H1 (cell line): Measurements from ENCODE around the gene RAB3IL1. TPM values are rescaled to one million over a fixed set of nuclear protein-coding genes. Genes with fewer than 3 reads are reported as not detected.

Experiments used
- CEBPB ChIP-seq: IDR thresholded peaks from 2 replicates; pipeline ENCODE4 v1.6.1; 2012; ENCODE audit warnings: low read depth, low read length
- CHD1 ChIP-seq: IDR thresholded peaks from 2 replicates; pipeline ENCODE4 v1.6.1; 2012; ENCODE audit warnings: low read depth, low read length, improper control_type of control experiment
- GABPA ChIP-seq: IDR thresholded peaks from 2 replicates; pipeline ENCODE4 v1.6.1; 2011; ENCODE audit warnings: mild to moderate bottlenecking, low read length, moderate library complexity, borderline replicate concordance; ENCODE audit not compliant: insufficient read depth
- KDM5A ChIP-seq: fragments of 200-600 bp; IDR thresholded peaks from 2 replicates; pipeline ENCODE4 v1.7.1; 2012; ENCODE audit warnings: mild to moderate bottlenecking, low read length, inconsistent platforms, mixed read lengths
- POLR2A ChIP-seq, 2 experiments: IDR thresholded peaks; 1 replicate in 1 of 2; 2 replicates in 1 of 2; pipeline ENCODE4 v1.6.1; 2011; ENCODE audit warnings: low read depth in 2 of 2, low read length in 2 of 2, mild to moderate bottlenecking in 2 of 2; ENCODE audit errors: control extremely low read depth in 1 of 2
- RFX5 ChIP-seq: IDR thresholded peaks from 2 replicates; pipeline ENCODE4 v1.6.1; 2011; ENCODE audit warnings: low read depth, low read length, improper control_type of control experiment, borderline replicate concordance
- RXRA ChIP-seq: IDR thresholded peaks from 2 replicates; pipeline ENCODE4 v1.6.1; 2011; ENCODE audit warnings: low read depth, mild to moderate bottlenecking, low read length, moderate library complexity; ENCODE audit not compliant: insufficient read depth
- polyA plus RNA-seq, 7 experiments: library from polyadenylated mRNA; depleted of rRNA in 3 of 7; stranded (reverse) in 5 of 7; unstranded in 2 of 7; fragments of >200 nt in 5 of 7; fragments of 200-250 nt in 2 of 7; gene quantifications; 1 replicate in 5 of 7; 2 replicates in 1 of 7; 4 replicates in 1 of 7; pipeline versions ENCODE4 v1.2.1 to v1.2.3, GENCODE V29; 2011 to 2013; ENCODE audit warnings: missing spikeins in 2 of 7, mixed read lengths in 2 of 7
- total RNA-seq: library from RNA; stranded (reverse); fragmentation: NEBNext Ultra II Directional; extraction: Animal tissue kit (Norgen Biotek cat#: 25700); gene quantifications from 2 replicates; pipeline ENCODE4 v1.2.1, GENCODE V29; 2021
- TF ChIP-seq, protein P1 (sequence below): fragments of 300-600 bp; sonication (generic); IDR thresholded peaks from 2 replicates; pipeline ENCODE4 v1.7.1; 2012; ENCODE audit warnings: low read length, moderate library complexity, mild to moderate bottlenecking, inconsistent platforms; ENCODE audit not compliant: insufficient replicate concordance
- TF ChIP-seq, protein P2 (sequence below): IDR thresholded peaks from 2 replicates; pipeline ENCODE4 v1.6.1; 2012; ENCODE audit warnings: low read length, inconsistent platforms
- TF ChIP-seq, protein P3 (sequence below): IDR thresholded peaks from 2 replicates; pipeline ENCODE4 v1.6.1; 2011; ENCODE audit warnings: low read depth, mild to moderate bottlenecking, low read length; ENCODE audit not compliant: insufficient read depth

The RAB3IL1 gene
- total and polyA plus RNA-seq, 2 of the 8 experiments (the other 6 are each of a cell fraction or from before 2014, with no cell fraction given): 6.8 to 7.9 TPM

DNA sequence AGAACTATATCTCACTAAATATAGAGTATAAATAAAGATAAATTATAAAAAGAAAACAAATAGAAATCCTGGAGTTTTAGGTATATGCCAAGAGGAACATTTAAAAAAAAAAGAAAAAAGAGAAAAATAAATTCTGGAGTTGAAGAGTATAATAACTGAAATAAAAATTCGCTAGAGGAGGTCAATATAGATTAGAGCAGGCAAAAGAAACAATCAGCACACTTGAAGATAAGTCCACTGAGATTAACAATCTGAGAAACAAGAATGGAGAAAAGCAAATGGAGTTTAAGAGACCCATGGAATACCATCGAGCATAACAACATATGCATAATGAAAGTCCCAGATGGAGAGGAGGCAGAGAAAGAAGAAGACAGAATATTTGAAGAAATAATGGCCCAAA, 18.5 kb upstream of the RAB3IL1 start (continued):
- TF ChIP-seq, protein P1, sequence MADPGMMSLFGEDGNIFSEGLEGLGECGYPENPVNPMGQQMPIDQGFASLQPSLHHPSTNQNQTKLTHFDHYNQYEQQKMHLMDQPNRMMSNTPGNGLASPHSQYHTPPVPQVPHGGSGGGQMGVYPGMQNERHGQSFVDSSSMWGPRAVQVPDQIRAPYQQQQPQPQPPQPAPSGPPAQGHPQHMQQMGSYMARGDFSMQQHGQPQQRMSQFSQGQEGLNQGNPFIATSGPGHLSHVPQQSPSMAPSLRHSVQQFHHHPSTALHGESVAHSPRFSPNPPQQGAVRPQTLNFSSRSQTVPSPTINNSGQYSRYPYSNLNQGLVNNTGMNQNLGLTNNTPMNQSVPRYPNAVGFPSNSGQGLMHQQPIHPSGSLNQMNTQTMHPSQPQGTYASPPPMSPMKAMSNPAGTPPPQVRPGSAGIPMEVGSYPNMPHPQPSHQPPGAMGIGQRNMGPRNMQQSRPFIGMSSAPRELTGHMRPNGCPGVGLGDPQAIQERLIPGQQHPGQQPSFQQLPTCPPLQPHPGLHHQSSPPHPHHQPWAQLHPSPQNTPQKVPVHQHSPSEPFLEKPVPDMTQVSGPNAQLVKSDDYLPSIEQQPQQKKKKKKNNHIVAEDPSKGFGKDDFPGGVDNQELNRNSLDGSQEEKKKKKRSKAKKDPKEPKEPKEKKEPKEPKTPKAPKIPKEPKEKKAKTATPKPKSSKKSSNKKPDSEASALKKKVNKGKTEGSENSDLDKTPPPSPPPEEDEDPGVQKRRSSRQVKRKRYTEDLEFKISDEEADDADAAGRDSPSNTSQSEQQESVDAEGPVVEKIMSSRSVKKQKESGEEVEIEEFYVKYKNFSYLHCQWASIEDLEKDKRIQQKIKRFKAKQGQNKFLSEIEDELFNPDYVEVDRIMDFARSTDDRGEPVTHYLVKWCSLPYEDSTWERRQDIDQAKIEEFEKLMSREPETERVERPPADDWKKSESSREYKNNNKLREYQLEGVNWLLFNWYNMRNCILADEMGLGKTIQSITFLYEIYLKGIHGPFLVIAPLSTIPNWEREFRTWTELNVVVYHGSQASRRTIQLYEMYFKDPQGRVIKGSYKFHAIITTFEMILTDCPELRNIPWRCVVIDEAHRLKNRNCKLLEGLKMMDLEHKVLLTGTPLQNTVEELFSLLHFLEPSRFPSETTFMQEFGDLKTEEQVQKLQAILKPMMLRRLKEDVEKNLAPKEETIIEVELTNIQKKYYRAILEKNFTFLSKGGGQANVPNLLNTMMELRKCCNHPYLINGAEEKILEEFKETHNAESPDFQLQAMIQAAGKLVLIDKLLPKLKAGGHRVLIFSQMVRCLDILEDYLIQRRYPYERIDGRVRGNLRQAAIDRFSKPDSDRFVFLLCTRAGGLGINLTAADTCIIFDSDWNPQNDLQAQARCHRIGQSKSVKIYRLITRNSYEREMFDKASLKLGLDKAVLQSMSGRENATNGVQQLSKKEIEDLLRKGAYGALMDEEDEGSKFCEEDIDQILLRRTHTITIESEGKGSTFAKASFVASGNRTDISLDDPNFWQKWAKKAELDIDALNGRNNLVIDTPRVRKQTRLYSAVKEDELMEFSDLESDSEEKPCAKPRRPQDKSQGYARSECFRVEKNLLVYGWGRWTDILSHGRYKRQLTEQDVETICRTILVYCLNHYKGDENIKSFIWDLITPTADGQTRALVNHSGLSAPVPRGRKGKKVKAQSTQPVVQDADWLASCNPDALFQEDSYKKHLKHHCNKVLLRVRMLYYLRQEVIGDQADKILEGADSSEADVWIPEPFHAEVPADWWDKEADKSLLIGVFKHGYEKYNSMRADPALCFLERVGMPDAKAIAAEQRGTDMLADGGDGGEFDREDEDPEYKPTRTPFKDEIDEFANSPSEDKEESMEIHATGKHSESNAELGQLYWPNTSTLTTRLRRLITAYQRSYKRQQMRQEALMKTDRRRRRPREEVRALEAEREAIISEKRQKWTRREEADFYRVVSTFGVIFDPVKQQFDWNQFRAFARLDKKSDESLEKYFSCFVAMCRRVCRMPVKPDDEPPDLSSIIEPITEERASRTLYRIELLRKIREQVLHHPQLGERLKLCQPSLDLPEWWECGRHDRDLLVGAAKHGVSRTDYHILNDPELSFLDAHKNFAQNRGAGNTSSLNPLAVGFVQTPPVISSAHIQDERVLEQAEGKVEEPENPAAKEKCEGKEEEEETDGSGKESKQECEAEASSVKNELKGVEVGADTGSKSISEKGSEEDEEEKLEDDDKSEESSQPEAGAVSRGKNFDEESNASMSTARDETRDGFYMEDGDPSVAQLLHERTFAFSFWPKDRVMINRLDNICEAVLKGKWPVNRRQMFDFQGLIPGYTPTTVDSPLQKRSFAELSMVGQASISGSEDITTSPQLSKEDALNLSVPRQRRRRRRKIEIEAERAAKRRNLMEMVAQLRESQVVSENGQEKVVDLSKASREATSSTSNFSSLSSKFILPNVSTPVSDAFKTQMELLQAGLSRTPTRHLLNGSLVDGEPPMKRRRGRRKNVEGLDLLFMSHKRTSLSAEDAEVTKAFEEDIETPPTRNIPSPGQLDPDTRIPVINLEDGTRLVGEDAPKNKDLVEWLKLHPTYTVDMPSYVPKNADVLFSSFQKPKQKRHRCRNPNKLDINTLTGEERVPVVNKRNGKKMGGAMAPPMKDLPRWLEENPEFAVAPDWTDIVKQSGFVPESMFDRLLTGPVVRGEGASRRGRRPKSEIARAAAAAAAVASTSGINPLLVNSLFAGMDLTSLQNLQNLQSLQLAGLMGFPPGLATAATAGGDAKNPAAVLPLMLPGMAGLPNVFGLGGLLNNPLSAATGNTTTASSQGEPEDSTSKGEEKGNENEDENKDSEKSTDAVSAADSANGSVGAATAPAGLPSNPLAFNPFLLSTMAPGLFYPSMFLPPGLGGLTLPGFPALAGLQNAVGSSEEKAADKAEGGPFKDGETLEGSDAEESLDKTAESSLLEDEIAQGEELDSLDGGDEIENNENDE: no peak
- TF ChIP-seq POLR2A (IDR thresholded peaks at IDR 0.05; ENCODE audit: control extremely low read depth in 1 of 2, low read depth in 2 of 2, low read length in 2 of 2) (no peak), GABPA (no peak), RXRA (no peak), KDM5A (no peak), RFX5 (no peak), CHD1 (no peak), CEBPB (no peak)
- TF ChIP-seq, protein P2, sequence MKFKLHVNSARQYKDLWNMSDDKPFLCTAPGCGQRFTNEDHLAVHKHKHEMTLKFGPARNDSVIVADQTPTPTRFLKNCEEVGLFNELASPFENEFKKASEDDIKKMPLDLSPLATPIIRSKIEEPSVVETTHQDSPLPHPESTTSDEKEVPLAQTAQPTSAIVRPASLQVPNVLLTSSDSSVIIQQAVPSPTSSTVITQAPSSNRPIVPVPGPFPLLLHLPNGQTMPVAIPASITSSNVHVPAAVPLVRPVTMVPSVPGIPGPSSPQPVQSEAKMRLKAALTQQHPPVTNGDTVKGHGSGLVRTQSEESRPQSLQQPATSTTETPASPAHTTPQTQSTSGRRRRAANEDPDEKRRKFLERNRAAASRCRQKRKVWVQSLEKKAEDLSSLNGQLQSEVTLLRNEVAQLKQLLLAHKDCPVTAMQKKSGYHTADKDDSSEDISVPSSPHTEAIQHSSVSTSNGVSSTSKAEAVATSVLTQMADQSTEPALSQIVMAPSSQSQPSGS: no peak
- TF ChIP-seq, protein P3, sequence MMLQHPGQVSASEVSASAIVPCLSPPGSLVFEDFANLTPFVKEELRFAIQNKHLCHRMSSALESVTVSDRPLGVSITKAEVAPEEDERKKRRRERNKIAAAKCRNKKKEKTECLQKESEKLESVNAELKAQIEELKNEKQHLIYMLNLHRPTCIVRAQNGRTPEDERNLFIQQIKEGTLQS: no peak
